ENCODE measurements around the gene COL6A1.

COL6A1 gene

DNA sequence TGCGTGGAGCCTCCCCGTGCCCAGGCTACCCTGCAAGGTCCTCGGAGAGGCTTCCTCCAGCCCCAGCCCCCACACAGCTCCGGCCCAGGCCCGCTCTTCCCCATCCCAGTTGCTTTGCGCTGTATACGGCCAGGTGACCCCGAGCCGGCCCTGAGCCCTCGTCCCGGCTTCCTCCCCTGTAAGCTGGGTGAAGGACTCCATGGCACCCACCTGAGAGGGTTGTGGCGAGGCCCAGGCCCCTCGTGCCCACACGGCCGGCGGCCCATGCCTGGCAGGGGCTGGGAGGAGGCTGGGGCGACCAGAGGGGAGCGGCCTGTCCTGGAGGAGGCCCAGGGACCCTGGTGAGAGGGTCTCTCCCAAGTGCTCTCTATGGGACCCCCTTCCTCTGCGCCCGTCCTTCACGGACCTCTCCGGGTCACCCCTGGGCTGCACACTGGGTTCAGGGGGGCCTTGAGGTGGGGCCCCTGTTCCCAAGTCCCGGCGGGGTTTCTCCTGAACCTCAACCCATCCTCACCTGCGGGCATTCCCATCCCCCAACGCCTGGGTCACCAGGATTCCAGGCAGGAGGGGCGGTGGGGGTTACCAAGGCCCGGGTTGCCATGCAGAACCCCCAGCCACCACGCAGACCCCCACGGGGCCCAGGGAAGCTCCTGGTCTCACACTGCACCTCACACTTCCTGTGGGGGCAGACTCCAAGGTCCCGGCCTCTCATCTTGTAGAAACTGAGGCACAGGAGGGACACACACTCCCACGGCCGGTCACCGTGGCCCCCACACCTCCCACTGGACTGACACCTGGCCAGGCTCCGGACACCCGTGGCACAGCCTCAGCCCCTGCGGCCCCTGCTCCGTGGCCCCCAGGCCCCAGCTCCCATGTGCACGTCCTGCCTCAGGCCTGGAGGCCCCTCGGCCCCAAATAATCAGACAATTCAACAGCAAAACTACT lies 25.2 kb downstream of the COL6A1 start:
- DNase-seq, result no peak

DNA sequence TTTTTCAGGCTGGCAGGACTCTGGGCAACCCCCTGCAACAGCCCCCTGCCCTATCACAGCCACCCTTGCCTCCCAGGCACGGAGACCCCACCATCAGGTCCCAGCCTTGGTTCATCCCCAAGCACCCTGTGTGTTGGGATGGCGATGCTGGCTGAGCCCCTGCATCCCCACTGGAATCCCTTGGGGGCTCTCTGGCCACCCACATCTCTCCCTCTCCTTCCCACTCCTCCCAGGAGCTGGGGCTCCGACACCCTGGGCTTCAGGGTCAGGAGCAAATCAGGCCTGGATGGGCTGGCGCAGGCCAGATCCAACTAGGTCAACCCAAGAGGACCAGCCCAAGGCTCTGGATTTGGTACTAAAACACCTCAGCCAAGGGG lies 25.9 kb downstream of the COL6A1 start:
- no peak for DNase-seq

DNA sequence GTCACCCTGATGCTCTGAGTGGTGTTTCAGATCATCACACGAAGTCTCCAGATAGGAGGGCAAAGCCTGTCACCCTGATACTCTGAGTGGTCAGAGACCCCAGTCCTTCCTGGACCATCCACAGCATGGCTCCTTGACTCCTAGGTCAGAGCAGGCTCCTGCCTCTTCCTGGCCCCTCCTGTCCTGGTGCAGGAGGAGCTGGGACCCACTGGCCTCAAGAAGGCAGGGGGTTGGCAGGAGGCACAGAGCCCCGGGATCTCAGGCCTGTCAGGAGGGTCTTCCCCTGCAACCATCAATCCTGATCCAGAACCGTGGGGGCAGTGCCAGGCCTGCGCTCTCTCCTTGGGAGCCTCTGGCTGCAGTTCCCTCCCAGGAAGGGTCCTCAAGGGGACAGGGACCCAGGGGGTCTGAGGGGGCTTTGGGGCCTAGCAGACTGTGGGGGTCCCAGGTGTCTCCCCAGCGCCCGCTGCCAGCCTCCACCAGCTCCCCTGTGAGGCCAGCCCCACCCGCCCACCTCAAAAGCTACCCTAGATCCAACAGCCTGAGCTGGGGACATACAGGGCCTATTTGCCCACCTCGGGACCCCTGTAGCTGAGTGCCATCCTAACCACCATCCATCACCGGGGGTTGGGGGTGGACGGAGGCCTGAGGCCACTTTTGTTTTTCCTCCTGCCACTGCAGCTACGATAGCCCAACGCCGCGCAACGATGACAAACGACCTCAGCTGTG lies 27.5 kb downstream of the COL6A1 start:
- DNase-seq, result no peak

DNA sequence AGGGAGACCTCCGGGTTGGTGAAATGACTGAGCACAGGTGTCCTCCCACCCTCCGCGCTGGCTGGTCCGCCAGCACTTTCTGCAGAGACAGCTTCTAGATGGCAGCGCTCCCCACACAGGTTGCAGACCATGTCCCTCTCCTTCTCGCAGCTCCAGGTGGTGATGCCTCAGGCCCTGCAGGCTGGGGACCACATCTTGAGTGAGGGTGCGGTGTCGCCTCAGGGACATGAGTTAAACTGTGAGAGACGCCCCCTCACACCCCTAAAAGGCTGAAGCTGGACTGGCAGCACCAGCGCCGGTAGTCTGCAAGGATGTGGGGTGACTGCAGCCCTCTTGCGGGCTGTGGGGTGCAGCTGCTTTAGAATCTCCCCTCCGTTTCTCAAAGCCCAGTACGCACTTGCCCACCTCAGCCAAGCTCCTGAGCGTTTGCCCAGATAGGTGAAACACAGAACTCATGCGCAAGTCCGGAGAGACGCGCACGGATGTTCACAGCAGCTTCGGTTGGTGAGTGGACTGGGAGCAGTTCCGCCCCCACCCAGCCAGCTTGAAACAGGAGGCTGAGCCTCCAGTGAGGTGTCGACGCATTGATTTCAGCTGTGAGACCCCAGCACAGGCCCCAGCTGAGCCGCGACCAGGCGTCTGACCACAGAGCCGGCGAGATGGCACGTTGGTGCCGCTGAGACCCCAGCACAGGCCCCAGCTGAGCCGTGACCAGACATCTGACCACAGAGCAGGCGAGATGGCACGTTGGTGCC lies 28.6 kb downstream of the COL6A1 start:
- DNase-seq, result no peak

DNA sequence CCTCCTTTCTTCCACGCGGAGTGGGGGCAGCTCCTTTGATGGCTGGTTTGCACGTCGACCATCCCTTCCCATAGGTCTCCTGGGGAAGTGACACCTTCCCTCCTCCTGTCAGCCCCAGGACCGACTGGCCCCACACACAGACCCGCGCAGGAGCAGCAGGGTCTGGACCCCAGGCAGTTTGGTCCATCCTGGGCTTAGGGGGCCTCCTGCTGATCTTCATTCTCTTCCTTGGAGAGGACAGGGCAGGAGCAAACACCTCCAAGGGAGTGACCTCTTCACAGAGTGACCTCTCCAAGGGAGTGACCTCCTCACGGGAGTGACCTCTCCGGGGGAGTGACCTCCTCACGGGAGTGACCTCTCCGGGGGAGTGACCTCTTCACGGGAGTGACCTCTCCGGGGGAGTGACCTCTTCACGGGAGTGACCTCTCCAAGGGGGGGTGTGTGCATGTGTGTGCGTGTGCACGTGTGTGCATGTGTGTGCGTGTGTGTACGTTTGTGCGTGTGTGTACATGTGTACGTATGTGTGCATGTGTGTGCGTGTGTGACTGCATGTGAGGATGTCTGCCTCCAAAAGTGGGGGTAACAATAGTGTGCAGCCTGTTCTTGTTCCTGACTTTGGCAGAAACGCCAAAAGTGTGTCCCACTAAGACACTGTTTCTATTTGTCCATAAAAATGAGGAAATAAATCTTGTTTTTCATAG lies 29.8 kb downstream of the COL6A1 start:
- no peak for DNase-seq

DNA sequence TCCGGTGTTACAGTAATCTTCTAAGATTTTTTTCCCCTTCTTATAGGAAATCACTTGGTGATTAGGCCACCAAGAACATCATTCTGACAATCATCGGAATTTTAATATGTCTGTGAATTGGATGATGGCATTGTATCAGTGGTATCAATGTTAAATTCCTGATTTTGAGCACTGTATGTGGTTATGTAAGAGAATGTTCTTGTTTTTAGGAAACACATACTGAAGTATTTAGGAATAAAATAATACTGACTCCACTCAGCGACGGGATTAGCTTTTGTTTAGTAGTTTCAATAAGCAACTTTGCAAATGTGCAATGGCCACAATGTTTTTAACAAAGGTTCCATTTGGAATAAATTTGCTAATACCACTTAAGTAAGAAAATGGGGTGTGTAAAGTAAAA lies 30.6 kb downstream of the COL6A1 start:
- DNase-seq, result no peak

DNA sequence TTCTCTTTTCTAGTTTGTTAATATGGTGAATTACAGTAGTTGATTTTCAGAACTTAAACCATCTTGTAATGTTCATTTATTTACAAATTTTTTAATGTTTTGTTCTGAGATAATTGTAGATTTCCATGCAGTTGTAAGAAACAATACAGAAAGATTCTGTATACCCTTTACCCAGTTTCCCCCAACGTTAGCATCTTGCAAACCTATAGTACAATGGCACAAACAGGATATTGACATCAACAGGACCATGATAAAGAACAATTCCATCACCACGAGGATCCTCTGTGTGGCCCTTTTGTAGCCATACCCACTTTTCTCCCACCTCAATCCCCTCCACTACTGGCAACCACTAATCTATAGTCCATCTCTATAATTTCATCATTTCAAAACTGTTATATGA lies 33.3 kb downstream of the COL6A1 start:
- DNase-seq, result no peak

DNA sequence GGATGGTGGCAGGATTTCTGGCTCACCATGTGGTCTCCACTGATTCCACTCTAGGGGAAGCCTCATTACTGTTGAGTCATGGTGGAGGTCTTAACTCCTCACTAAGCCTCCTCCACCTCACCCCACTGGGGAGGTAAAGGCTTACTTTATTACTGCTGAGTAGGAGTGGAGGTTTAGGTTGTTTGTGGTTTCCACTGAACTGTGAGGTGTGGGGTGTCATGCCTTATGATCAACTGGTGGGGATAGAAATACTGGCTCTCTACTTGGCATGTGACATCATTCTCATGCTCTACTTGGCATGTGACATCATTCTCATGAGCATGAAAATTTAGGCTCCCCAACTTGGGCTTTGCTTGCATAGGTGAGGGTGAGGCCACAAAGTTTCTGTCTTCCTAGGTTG lies 35.6 kb downstream of the COL6A1 start:
- DNase-seq, result peak; percentile 68

DNA sequence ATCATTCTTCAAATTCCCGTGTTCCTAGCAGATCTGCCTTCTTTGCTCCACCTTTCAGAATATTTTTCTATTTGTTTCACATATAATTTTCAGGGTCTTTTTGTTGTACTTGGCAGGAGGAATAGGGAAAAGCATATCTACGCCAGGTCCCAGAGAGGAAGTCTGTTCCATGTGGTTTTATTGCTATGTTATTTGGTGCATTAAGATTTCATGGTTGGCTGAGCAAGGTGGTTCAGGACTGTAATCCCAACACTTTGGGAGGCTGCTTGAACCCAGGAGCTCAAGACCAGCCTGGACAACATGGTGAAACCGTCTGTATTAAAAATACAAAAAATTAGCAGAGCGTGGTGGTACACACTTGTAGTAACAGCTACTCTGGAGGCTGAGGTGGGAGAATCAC lies 36.1 kb downstream of the COL6A1 start:
- DNase-seq, result peak; percentile 16

DNA sequence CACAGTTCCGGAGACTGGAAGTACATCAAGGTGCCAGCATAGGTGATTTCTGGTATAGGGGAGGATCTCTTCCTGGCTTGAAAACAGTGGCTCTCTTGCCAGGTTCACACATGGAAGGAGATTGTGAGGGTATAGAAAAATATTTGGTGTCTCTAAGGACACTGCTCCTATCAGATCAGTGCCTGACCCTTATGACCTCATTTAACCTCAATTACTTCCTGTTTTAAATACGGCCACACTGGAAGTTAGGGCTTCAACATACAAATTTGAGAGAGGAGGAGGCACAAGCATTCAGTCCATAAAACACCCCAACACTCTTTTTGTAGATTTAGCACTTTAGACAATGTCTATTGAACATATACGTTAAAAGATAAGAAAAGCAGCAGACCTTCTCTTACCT lies 37.0 kb downstream of the COL6A1 start:
- DNase-seq, result no peak

DNA sequence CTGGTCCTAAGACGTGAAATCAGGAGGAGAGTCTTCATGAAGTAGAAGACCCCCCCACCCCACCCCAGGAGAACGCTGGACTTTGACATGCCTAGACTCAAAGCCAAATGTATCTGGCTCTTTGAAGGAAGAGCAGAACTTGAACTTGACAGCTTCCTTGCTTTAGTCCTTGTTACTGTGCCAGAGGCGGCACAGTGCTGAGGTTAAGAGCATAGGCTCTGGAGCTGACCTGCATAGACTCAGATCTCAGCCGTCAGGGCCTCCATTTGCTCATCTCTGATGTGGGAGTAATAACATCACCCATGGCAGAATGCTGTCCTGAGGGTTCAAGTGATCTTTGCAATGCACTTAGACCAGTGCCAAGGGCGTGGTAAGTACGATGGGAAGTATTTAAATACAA lies 39.0 kb downstream of the COL6A1 start:
- DNase-seq, result no peak

DNA sequence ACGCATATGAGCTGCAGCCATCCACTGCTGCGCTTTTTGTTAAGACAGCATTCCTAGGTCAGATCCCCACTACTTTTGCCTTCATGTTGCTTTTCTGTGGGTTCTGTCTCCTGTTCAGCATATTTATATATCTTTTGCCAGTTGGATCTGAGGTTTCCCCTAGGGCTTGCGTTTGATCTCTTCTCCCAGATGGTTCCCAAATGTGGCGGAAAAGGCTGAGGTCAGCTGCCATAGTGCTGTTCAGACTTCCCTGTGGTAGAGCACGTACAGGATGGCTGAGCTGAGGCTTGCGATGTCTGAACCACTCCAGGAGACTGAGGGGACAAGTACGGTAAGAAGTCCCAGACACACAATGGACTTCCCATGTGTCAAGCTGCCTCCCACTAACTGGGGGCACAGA lies 39.8 kb downstream of the COL6A1 start:
- DNase-seq, result no peak

DNA sequence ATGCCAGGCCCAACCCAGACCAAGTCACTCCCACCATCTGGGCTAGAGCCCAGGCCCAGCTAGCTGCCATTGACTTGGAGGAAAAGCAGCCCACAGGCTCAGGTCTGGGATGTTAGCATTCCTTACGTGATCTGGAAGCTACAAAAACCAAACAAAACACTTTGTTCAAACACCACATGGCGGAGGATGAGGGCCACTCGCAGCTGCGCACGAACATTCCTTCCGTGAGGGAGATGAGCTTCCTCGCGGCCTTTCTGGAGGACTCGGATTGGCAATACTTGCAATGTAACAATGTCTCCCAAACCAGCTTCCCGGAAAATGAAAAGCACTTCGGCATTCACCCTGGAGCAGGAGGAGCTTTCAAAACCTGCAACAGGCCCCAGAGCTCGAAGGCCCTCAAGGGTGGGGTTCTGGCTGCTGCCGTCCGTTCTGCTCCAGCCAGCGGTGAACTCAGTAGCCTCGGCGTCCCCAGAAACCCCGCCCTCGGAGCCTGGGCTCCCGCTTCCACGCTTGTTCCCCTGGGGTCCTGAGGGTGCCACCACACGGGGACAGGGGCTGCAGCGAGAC lies 40.5 kb downstream of the COL6A1 start:
- DNase-seq, result no peak

DNA sequence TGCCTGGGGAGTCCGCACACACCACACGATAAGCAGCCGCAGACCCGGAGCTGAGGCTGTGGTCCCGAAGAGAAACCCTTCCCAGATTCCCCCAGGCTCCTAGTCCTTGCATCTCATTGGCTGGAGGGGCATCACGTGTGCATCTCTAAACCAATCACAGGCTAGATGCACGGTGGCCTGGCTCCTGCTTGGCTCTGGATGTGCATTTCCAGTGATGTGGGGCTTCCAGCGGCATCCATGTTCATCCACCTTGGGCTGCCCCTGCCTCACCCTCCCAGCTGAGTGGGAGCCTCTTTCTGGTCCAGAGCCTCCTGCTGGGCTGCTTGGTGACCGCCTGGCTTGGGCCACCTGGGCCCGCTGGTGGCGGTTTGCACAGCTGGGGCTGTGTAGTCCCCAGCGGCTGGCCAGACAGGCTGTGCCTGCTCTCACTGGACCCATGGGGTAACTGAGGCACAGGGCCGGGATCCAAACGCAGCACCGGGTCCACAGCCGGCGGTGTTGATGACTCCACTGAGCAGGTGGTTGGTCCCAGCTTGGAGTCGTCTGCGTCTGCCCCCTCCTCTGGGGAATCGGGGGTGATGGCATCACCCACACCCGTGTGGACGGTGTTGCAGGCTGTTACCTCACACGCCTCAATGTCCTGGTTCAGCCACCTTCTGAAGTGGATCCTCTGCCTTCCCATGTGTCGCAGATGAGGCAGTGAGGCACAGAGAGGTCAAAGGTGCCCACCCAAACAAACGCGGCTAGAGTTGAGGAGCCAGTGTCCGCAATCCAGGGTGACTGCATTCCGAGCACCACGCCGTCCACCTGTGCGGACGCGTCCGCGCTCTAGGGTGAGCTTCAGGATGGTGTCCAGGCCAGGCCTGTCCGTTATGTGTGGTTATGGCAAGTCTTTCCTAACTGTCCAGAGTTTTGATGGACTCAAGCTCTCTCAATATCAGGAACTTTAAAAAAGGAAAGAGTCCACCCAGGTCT lies 41.3 kb downstream of the COL6A1 start:
- no peak for DNase-seq

DNA sequence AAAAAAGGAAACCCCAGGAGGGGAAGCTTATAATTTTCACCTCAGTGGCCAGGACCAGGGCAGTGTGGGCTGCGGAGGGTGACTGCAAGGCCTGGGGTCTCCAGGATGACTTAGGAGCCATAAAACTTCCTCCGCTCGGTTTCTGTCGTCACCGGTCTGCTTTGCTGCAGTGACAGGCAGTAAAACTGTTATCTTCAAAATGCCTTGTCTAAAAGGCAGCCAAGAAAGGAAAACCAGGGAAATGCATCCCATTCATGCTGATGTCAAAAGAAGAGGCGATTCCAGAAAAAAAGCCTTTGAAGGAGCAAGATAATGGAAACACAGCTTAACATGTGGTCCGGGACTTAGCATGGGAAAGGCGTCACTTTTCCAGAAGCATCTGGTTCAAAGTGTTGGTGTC lies 42.0 kb downstream of the COL6A1 start:
- DNase-seq, result no peak

DNA sequence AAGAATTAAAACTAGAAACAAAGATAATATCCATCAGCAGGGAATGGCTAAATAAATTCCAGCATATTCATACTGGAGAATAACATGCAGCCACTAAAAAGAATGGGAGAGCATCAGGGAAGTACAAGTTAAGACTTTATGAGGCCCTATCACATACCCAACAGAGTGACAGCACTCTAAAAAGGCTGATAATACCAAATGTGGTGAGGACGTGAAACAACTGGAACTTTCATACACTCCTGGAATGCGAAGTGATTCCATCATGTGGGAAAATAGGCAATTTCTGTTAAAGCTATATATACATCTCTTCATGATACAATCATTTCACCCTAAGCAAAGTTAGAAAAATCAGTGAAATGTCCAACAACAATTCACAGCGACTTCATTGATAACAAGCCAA lies 42.6 kb downstream of the COL6A1 start:
- no peak for DNase-seq

DNA sequence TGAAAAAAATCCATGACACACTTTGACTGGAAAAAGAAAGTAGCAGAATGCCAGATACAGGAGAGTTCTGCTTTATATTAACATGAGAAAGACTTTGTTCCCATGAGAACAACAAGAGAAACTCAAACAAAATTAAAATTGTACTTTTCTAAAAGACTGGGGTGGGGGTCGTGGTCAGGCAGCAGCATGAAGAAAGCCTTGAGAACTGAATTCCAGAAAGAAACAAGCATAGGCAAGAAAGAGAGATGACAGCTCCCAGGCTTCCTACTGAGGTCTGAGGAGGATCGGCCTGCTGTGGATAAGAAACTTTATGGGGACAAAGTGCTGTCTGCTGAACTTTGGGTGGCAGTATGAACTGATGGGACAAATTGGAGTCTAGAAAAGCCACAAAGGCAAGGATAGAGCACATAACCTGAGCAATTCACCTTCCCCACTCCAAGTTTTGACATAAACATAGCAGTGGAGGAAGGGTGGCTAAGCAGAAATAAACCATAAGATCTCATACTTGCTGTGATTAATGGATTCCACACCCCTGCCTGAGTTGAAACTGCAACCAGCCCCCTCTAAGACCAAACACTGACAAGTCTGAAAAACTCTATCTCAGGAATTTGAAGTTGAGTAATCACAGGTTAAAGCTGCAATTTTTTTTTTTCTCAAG lies 43.7 kb downstream of the COL6A1 start:
- peak; percentile 62 for DNase-seq

DNA sequence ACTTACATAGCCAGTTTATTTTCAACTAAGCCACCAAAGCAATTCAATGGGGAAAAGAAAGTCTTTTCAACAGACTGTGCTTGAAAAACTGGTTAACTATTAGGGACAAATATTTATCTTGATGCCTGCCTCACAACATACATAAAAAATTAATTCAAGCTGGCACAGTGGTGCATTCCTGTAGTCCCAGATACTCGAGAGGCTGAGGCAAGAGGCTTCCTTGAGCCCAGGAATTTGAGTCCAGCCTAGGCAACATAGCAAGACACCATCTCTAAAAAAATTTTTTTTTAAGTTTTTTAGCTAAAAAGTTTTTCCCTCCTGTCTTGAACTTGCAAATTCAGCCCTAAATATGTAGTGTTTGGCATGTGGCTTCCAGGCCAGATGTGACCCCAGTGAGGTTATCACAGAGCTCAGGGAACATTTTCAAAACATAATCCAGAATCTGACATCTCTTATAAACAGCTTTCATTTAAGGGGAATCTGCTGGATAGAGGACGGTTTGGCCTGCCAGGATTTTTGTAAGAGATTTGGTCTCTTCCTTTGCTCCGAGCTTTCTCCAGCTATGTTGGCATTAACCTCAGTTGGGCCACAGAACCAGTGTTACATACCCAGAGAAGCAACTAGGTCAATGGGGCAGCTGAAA lies 46.4 kb downstream of the COL6A1 start:
- no peak for DNase-seq

DNA sequence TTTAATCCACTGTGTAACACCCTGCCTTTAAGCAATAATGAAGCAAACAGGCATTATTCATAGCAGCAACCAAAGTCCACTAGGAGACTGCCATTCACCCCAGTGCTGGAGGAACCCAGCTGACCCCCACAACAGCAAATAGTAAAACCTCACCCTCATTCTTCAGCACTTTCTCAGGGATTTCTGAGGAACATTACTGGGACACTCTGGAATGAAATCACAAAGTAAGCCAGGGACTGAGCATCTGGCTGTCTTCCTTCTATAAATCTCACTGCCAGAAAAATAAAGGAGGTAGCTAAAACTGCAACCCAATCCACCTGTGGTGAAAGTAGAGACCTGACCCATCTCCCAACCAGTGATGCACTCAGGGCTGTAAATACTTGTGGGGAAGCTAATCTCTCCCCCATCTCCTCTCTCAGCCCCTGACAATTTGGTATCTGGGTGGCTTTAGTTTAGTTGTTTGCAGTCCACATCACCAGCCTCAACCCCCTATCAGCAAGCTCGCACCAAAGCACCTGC lies 47.1 kb downstream of the COL6A1 start:
- DNase-seq, result no peak
